Sigmoid colon (tissue), 4 donors: ENCODE measurements around the gene SDCCAG8.

Experiments used
- CTCF ChIP-seq, 4 experiments: fragments of 450-650 bp in 3 of 4; fragments of 200-600 bp in 1 of 4; IDR thresholded peaks; one replicate each; pipeline ENCODE4 v1.5.1; 2016 to 2019; ENCODE audit warnings: antibody characterized with exemption in 4 of 4, mild to moderate bottlenecking in 3 of 4, moderate library complexity in 2 of 4
- POLR2AphosphoS5 ChIP-seq, 4 donors: sonication (generic); formaldehyde crosslinking; IDR thresholded peaks; one replicate each; pipeline ENCODE4 v1.6.1; 2017; ENCODE audit warnings: antibody characterized with exemption in 4 of 4

DNA sequence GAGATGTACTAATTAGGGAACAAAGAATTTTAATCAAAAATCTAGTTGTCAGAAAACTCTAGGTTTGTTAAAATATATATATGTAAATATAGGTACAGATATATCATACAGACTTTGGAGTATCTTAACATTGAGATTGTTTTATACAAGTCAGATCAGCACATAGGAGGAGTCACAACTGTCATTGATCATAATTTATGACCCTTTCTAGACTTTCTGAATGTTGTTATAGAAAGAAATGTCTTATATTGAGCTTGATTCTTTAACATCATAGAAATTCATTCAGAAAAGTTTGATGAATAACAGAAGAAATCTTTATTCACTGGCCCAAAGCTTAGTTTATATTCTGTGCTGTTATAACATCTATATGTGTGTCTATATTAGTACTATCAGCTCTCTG, 185.8 kb downstream of the SDCCAG8 start:
- no peak for TF ChIP-seq CTCF (IDR thresholded peaks at IDR 0.05)
- no peak for TF ChIP-seq POLR2AphosphoS5 (IDR thresholded peaks at IDR 0.05)
